Measurements from ENCODE around the gene MEF2A. TPM values are rescaled to one million over a fixed set of nuclear protein-coding genes. Genes with fewer than 3 reads are reported as not detected.

The MEF2A gene
- polyA plus RNA-seq, 3 donors, result 20.3 to 61.8 (median 33.5) TPM

DNA sequence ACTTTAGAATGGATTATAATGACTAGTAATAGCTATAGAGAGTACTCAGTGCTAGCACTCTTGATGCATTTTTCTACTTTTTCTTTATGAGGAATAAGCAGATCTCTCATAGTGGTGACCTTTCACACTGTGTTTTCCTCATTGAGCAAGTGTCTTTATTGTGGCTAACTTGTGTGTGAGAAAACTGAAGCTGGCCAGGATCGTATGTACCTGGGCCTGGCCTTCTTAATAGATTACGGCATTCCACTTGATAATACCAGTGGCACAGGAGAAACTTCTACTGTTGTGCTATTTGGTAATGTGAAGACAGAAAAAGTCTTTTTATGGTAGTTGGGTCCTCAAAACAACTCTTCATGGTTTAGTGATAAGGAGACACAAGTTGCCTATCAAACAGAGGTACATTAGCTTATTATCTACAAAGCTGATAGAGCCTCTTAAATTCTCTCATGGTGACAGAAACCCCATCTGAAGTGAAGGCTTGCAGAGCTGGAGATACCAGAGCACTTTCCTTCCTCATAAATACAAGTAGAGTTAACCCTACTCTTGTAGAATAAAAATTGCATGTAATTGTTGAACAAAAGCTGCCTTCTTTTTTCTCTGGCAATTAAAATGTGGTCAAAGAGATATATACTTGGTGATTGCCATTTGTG lies 102.9 kb downstream of the MEF2A start:
- TF ChIP-seq, protein P1, sequence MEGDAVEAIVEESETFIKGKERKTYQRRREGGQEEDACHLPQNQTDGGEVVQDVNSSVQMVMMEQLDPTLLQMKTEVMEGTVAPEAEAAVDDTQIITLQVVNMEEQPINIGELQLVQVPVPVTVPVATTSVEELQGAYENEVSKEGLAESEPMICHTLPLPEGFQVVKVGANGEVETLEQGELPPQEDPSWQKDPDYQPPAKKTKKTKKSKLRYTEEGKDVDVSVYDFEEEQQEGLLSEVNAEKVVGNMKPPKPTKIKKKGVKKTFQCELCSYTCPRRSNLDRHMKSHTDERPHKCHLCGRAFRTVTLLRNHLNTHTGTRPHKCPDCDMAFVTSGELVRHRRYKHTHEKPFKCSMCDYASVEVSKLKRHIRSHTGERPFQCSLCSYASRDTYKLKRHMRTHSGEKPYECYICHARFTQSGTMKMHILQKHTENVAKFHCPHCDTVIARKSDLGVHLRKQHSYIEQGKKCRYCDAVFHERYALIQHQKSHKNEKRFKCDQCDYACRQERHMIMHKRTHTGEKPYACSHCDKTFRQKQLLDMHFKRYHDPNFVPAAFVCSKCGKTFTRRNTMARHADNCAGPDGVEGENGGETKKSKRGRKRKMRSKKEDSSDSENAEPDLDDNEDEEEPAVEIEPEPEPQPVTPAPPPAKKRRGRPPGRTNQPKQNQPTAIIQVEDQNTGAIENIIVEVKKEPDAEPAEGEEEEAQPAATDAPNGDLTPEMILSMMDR (IDR thresholded peaks at IDR 0.05), result no peak

DNA sequence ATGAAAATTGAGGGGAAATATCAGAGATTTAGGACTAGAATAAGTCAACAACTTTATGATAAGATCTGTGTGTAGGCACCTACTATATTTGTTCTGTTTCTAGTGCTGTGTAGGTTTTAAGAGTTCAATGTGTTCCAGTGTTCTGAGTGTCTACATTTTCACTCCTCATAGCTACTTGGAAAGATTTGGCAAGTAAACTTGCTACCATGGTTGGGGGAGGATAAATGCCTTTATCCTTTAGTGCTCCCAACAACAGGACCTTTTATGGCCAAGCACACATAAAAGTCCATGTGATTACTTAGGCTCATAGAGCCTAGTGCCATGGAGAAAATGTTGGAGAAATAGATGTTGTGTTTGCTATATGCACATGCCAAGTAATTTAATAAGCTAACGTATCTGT lies 103.5 kb downstream of the MEF2A start:
- WGBS (ENCODE audit: insufficient coverage), result no CpG with 5 or more reads among the region's 1 CpG
- no peaks in the 10 kb centered on the region for H3K27me3 ChIP-seq (ENCODE audit: control insufficient read depth in 2 of 2, insufficient read depth in 2 of 2, low read length in 2 of 2)
- no peak overlapping the region for H3K4me3 ChIP-seq (replicated peaks in 1 of 3; ENCODE audit: low read depth in 2 of 3, low read length in 3 of 3)
- H2AFZ ChIP-seq (ENCODE audit: insufficient read depth, low read depth, low read length, poor library complexity, severe bottlenecking), result no peak overlapping the region
- H3K9me3 Mint-ChIP-seq, result peaks cover 0 to 2% (median 0%) of the 10 kb centered on the region in 7 donors
- no peaks in the 10 kb centered on the region for H3K9me3 ChIP-seq (replicated peaks in 1 of 2; ENCODE audit: control insufficient read depth in 1 of 2, insufficient read depth in 1 of 2, low read length in 2 of 2)
- no peak for DNase-seq
- intact Hi-C loops (cut with micrococcal nuclease), result no loop called here
- peaks cover 4% of the 10 kb centered on the region for H3K4me1 Mint-ChIP-seq
- H3K27ac ChIP-seq (ENCODE audit: low read depth in 1 of 2, low read length in 2 of 2), result peak overlapping the region in 1 of 2 donors; percentile 22
- no peaks in the 10 kb centered on the region for H3K27me3 Mint-ChIP-seq (ENCODE audit: low read depth in 3 of 3)
- H3K27ac Mint-ChIP-seq, result no peak overlapping the region
- TF ChIP-seq, protein P1 (IDR thresholded peaks at IDR 0.05), result no peak
- H3K36me3 Mint-ChIP-seq, result peaks cover 43% of the 10 kb centered on the region in 2 donors
- no peak overlapping the region for H3K9ac ChIP-seq (ENCODE audit: insufficient read depth, low read length, poor library complexity, severe bottlenecking)
- H3K36me3 ChIP-seq (replicated peaks in 1 of 2; ENCODE audit: control insufficient read depth in 1 of 2, insufficient read depth in 2 of 2, low read length in 2 of 2), result peaks cover 22 to 56% of the 10 kb centered on the region in 2 donors
- H4K20me1 ChIP-seq (ENCODE audit: insufficient read depth, low read length), result peaks cover 20% of the 10 kb centered on the region
- H3K79me2 ChIP-seq (ENCODE audit: insufficient read depth, low read length), result no peaks in the 10 kb centered on the region
- H3K4me3 Mint-ChIP-seq, result no peak overlapping the region
- H3K4me1 ChIP-seq (ENCODE audit: control insufficient read depth in 1 of 2, insufficient read depth in 2 of 2, low read length in 2 of 2), result peaks cover 0 to 12% of the 10 kb centered on the region in 2 donors
- no peak overlapping the region for H3K4me2 ChIP-seq (replicated peaks; ENCODE audit: extremely low read depth, low read length, poor library complexity, severe bottlenecking)

More for the DNA sequence above, 102.9 kb downstream of the MEF2A start:
- Histone ChIP-seq H3K4me2 (replicated peaks; ENCODE audit: extremely low read depth, low read length, poor library complexity, severe bottlenecking) (no peak overlapping the region), H3K9me3 (replicated peaks in 1 of 2; ENCODE audit: control insufficient read depth in 1 of 2, insufficient read depth in 1 of 2, low read length in 2 of 2) (no peaks in the 10 kb centered on the region), H2AFZ (ENCODE audit: insufficient read depth, low read depth, low read length, poor library complexity, severe bottlenecking) (no peak overlapping the region), H3K79me2 (ENCODE audit: insufficient read depth, low read length) (no peaks in the 10 kb centered on the region), H3K27ac (ENCODE audit: low read depth in 1 of 2, low read length in 2 of 2) (no peak overlapping the region), H3K4me3 (replicated peaks in 1 of 3; ENCODE audit: low read depth in 2 of 3, low read length in 3 of 3) (no peak overlapping the region), H3K36me3 (replicated peaks in 1 of 2; ENCODE audit: control insufficient read depth in 1 of 2, insufficient read depth in 2 of 2, low read length in 2 of 2) (peaks cover 23 to 60% of the 10 kb centered on the region in 2 donors), H3K27me3 (ENCODE audit: control insufficient read depth in 2 of 2, insufficient read depth in 2 of 2, low read length in 2 of 2) (no peaks in the 10 kb centered on the region), H3K9ac (ENCODE audit: insufficient read depth, low read length, poor library complexity, severe bottlenecking) (no peak overlapping the region), H4K20me1 (ENCODE audit: insufficient read depth, low read length) (peaks cover 20% of the 10 kb centered on the region), H3K4me1 (ENCODE audit: control insufficient read depth in 1 of 2, insufficient read depth in 2 of 2, low read length in 2 of 2) (peaks cover 0 to 12% of the 10 kb centered on the region in 2 donors)
- no peak overlapping the region for H3K4me3 Mint-ChIP-seq
- DNase-seq, result no peak
- H3K36me3 Mint-ChIP-seq, result peaks cover 47% of the 10 kb centered on the region in 2 donors
- no peak overlapping the region for H3K27ac Mint-ChIP-seq
- H3K9me3 Mint-ChIP-seq, result peaks cover 0 to 2% (median 0%) of the 10 kb centered on the region in 7 donors
- H3K4me1 Mint-ChIP-seq, result peaks cover 4% of the 10 kb centered on the region
- WGBS (ENCODE audit: insufficient coverage), result 100% methylated on average over 1 of the region's 2 CpGs
- intact Hi-C loops (cut with micrococcal nuclease), result no loop called here
- H3K27me3 Mint-ChIP-seq (ENCODE audit: low read depth in 3 of 3), result no peaks in the 10 kb centered on the region
